Left forelimb (tissue), 1 donor: Measurements from ENCODE around the gene CENPP.

Experiments
- DNase-seq: peaks from one replicate; pipeline ENCODE4 v3.0.0-alpha.2; 2018; ENCODE audit warnings: low spot score

The CENPP gene

GRCh38 chr9:92325269-92325990 is at the start of gene CENPP, which contains the start of gene NOL8:
TSS of gene CENPP (plus strand) at chr9:92325953.
TSS of gene NOL8 (minus strand) at chr9:92325350. CDS start at chr9:92324161, 1,189 bp downstream.
- DNase-seq = peak; percentile 92

DNA sequence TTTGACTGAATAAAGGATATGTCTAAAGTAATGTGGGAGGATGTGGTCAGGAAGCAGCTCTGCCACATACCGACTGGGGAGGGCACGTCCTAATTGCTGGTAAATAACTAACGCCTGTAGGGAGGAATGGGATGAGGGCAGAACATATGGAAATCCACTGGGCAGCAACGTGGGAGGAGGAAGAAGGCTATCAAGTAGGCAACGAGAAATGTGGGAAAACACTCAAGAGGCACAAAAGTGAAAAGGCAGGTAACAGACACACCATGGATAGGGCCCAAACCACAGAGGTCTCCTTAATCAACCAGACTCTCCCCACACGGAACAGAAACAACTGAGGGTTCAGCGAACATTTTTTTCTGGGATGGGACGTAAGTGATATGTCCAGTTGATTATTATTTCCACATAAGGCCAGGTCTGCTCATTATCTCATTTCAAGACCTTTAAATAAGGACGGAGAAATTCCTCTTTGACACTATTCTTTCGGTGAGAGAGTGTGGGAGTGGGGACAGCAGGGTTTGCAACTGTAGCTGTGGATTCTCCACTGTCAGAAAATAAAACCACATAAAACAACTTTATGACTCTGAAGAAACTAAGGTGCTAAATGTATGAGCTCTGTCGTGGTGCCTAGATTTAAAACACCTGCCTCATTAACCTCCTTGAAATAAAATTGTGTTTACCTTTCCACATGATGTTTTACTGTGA is 49.3 kb upstream of the CENPP start:
- DNase-seq = no peak

DNA sequence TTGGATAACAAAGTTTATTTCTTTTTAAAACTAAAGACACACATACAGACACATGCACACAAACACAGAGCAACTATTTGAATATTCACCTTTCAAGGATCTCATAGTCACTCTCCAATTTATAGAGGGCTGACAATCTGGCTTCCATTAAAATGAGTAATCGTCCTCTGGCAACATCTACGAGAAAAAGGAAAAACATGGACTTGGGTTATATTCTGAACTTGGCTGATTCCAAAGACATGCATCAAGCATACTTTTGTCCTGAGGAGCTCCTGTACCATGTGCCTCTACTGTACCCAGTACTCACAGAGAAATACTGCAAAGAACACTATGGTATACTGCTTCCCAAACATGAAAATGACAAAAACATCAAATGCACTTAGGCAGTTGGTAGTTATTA is 47.6 kb upstream of the CENPP start:
- no peak for DNase-seq

DNA sequence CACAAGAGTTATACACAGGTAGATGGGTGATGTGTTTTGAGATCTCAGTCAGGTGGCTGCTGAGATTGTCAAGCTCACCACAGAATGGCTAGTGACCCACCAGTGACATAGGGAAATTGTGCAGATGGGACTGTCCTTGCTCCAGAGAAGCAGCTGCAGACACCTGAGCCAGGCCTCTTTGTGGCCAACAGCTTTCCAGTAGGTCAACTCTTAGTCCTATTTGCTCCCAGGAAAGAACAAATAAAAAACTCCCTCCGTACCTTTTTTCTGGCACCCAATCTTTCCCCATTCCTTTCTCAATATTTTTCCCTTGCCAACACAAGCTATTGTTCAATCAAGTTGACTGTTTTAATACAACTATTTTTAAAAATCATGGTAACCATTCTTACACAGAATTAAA is 46.5 kb upstream of the CENPP start:
- no peak for DNase-seq

GRCh38 chr9:92289708-92290390 is 35.9 kb upstream of the CENPP start:
- no peak for DNase-seq

DNA sequence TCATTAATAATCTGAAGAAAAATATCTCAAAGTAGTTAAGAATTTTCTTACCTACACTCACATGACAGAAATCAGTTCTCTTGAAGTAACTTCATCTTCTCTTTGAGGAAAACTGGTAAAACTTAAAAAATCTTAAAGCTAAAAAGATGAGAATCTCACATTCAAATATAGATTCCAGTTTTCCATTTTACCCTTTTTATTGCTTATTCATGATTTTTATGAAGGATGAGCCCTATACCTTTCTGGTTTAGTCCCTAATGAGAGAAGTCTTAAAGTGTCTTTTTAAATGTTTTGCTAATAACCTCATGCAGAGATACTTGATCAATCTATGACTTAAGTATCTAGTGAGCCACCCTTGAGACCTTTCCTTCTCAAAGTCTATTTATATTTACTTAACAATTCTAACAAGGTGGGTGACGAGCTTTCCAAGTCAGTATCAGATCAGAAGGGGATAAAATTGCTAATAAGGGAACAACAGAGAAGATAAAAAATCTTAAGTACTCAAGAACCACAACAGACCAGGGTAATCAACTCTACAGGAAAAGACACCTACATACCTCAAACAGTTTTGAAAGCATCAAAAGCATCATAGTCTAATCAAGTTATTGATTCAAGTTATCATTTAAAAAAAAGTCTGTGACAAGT is 34.8 kb upstream of the CENPP start:
- no peak for DNase-seq

GRCh38 chr9:92291577-92291976 is 34.2 kb upstream of the CENPP start:
- no peak for DNase-seq

DNA sequence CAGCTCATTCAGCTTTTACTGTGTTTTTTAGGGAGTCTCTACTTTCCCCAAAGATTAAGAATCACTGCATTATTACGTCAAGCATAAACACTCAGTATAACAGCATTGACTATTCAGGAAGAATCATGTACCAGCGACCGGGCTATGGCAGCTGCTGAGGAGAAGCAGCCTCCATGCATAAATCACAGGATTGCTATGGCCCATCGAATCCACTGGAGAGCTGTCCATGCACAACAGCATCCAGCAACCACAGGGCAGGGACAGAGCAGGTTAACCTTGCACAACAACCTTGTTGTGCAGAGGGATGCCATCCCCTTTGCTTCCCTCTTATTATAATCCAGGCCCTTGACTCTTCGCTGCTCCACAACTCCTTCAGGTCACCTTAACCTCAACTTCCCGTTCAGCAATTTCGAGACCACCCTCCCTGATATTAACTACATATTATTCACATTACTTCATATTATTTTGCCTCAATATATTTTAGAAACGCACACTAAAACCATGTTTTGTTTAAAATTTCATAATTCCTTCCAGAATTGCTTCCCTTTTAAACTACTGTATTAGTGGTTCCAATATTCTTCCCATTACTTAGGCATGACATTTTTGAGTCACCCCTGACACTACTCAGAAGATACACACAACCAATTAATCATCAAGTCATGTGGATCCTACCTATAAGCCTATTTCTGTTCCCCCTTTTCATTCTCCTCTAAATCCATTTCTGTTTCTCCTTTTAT is 33.2 kb upstream of the CENPP start:
- DNase-seq = no peak

DNA sequence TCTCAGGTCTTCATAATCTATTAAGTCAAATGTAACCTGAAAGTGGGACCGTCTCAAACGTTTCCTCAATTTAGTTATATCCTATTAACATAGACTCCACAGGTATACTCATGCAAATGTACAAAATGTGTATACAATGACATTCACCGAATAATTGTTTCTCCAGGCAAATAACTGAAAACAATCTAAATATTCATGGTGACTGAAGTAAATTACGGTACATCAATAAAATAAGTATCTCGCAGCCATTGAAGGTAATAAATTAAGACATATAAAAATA is 32.7 kb upstream of the CENPP start:
- no peak for DNase-seq

GRCh38 chr9:92293452-92294296 is 32.1 kb upstream of the CENPP start, which contains the start of gene IARS1:
TSS of gene IARS1 (minus strand) at chr9:92293697. CDS start at chr9:92289419, 4,278 bp downstream.
- DNase-seq = peak; percentile 100

GRCh38 chr9:92294297-92294676 is 31.5 kb upstream of the CENPP start:
- DNase-seq = no peak

DNA sequence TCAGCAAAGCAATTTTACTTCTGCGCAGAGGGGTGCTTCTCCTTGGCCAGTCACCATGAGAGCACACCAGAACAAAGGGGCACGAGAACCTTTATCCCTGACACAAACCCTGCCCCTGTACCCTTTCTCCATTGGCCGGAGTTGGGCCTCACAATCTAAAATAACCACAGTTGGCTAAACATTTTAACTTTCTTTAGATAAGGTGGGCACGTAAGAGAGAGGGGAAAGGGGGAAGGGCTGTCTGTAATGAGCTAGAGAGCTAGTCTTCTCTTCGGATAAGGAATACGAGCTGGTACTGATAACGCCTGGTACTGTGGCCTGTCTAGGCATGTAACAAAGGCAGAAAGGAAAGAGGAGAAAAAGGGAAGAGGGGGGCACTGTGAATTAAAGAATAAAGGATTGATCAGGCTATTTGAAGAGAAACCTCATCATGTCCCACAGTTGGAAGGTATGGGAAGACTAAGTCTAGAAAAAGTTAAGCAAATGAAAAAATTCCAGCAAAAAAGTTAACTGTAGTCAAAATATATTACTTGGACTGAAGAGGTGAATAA is 30.4 kb upstream of the CENPP start:
- no peak for DNase-seq

DNA sequence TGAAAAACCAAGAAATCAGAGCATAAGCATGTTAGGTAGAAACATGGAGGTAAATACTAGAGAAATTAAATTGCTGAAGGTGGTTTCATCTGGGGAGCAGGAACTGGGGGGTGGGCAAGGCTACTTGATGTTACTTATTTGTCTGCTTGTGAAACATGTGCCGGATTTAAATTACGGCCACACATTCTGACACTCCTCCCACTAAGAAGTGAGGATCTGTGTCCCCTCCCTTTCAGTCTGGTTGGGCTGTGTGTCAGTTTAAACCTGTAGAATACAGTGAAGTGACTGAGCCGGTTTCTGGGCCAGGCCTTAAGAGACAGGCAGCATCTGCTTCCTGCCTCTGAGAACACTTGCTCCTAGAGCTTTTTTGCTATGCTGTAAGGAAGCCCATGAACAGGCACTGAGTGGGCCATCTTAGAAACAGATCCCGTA is 29.9 kb upstream of the CENPP start:
- DNase-seq = no peak

DNA sequence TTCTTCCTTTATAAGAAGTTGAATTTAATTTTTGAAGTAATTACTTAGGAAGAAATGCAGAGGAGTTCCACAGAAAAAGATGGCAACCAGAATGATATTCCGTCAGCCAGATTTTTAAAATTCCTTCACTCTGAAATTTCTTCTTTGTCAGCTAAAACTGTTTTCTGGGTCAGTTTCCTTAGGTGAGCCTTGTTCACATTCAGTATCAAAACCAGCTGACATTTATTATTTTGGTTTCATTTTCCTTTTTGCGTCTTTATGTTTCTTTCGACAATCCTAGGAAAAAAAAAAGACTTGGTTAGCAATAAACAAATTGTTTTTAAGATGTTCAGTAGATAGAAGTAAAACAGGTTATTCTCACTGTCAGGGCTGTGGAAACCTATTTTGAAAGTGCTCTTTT is 28.1 kb upstream of the CENPP start:
- DNase-seq = no peak

DNA sequence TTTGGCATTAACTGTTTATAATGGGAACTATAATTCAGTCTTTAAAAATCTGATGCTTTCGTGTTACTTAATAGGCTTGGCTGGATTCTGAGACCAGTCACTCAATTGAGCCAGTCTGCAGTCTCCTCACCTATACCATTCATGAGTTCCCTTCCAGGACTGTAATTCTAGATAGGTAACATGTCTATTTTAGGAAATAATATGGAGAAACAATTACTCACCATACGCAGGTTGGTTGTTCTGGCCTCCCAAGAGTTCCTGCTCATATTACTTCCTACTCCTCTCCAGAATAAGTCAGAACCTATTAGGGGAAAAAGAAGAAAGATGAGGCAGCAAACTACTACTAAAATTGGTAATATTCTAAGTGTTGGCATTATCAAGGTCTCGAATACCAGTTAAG is 27.7 kb upstream of the CENPP start:
- DNase-seq = no peak

DNA sequence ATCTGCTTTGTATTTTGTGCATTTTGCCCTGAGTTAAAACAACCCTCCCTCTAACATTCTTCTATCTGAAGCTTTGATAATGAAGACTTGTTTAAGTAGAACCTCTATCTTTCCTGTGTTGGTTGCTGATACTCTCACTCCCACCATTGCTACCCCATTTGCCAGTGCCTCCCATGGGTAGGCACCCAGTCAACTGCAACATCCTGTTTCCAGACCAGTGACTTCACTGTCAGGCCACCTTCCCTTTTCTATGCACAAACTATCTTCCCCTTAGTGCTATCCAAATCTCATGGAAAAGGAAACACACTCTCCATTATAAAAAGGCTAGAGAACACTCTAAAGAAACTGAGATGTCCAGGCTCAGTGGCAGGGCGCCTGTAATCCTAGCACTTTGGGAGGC is 26.6 kb upstream of the CENPP start:
- no peak for DNase-seq

DNA sequence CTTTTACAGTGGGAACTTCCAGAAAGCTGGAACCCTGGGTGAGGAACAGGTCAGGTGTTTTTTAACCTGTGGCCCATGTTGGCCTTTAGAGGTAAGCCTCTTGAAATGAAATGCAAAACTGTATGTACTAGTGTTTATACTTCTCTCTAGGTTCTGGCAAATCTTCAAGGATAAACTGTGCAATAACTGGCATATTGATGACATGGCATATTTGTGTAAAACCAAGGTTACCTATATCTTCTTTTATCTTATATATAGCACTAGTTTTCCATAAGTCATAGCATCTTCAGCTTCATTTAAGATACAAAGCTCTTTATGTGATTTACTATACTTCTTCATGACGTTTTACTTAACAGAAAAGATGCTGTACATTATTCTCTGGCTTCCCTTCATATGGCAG is 24.8 kb upstream of the CENPP start:
- no peak for DNase-seq

DNA sequence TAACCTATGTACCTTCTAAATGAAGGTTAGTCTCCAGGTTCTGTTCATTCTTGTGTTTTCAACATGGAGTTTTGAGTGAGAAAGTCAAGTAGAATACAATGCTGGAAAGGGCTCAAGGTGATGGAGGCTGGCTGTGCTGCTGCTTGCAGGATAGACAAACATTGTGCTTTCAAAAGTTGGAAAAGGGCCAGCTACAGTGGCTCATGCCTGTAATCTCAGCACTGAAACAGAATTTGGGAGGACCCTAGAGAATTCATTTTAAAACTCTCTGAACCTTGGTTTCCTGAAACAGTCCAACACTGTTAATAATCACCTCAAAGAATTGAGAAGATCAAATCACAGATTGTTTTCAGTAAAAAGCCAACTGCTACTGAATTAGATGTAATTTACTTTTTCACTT is 16.9 kb upstream of the CENPP start:
- no peak for DNase-seq

- DNase-seq = no peak
These were observed 15.2 kb upstream of the CENPP start for GRCh38 chr9:92310562-92310961.

DNA sequence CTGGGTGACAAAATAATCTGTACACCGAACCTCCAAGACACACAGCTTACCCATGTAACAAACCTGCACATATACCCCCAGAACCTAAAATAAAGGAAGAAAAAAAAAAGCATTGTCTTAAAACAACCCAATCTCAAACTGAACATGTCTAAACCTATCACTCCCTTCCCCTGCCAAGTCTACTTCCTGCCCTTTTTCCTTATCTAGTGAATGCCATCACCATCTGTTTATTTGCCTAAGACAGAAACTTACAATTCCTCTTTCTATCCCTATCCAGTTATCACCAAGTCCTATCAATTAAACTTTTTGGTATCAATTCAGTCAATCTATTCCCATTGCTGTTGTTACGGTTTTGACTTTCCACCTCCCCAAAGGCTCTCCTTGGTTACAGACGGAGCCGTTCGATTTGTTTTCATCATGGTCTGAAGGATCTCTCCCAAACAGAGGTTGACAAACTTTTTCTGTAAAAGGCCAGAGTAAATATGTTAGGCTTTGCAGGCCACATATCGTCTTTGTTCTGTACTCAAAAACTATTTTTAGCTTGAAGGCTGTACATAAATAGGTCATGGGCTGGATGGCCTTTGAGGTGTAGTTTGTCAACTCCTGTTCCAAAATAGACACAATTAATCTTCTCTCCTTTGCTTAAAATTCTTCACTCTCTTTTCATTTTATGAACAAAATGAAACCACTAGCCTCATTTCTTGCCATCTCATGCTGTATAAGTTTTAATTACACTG is 12.7 kb upstream of the CENPP start:
- no peak for DNase-seq
